Measurements from ENCODE around the gene UBB. TPM values are rescaled to one million over a fixed set of nuclear protein-coding genes. Genes with fewer than 3 reads are reported as not detected.
A peak's percentile ranks its signal among the peaks of the same experiment; 100 is the strongest.

The UBB gene
- total RNA-seq, 1 experiment from 2014 or later = 1,654 TPM

GRCh38 chr17:16406742-16407674 lies 26.1 kb downstream of the UBB start:
- intact Hi-C loops (cut with micrococcal nuclease; ENCODE audit: unreplicated experiment) (no loop called here), in situ Hi-C loops (cut with HindIII; ENCODE audit: low pct_unique_long_range_greater_than_20kb, low sequenced_read_pairs) (no loop called here)
- POLR2A ChIA-PET = interaction anchor here (0.6 kb wide), 1 partner anchor 33 kb away, joined by 3 read pairs; no protein-coding TSS in a partner anchor
- TF ChIP-seq POLR2AphosphoS5 (IDR thresholded peaks at IDR 0.05; ENCODE audit: low read depth, low read length) (no peak), TCF7L2 (IDR thresholded peaks at IDR 0.05; ENCODE audit: low read depth, low read length) (no peak), SIN3A (IDR thresholded peaks at IDR 0.05; ENCODE audit: borderline replicate concordance, insufficient read depth, low read depth, low read length) (no peak), REST (IDR thresholded peaks at IDR 0.05; ENCODE audit: insufficient read depth in 1 of 2, low read depth in 2 of 2, low read length in 1 of 2) (no peak), CTCF (IDR thresholded peaks at IDR 0.05) (no peak; the same call in 1 of the 2 replicates)
- no peaks in the 10 kb centered on the region for H3K36me3 ChIP-seq (ENCODE audit: control insufficient read depth, insufficient read depth, low read length)
- peak overlapping the region; percentile 68 for H3K27ac ChIP-seq (ENCODE audit: low read length)
- CTCF ChIA-PET = no interaction called here
- peak overlapping the region; percentile 63 to 73 for H3K4me3 ChIP-seq (ENCODE audit: low read depth in 2 of 2, low read length in 2 of 2)
- H3K4me1 ChIP-seq (ENCODE audit: control insufficient read depth, insufficient read depth, low read length) = peaks cover 4% of the 10 kb centered on the region; the same call in 1 of the 2 replicates
- ATAC-seq (peak; percentile 90), DNase-seq (ENCODE audit: low read depth, low spot score) (no peak)
- no TSS peak for BruUV-seq (replicated peaks)
- H3K9me3 ChIP-seq (ENCODE audit: control insufficient read depth, insufficient read depth, low read depth, low read length) = no peaks in the 10 kb centered on the region
- no peaks in the 10 kb centered on the region for H3K27me3 ChIP-seq (ENCODE audit: control insufficient read depth, insufficient read depth, low read length)

GRCh38 chr17:16407911-16408588 lies 27.2 kb downstream of the UBB start:
- H3K4me3 ChIP-seq (ENCODE audit: low read depth in 2 of 2, low read length in 2 of 2) = no peak overlapping the region
- POLR2A ChIA-PET = interaction anchor here (0.8 kb wide), 1 partner anchor 31 kb away, joined by 5 read pairs; no protein-coding TSS in a partner anchor
- H3K27ac ChIP-seq (ENCODE audit: low read length) = no peak overlapping the region
- no peaks in the 10 kb centered on the region for H3K36me3 ChIP-seq (ENCODE audit: control insufficient read depth, insufficient read depth, low read length)
- peaks cover 4% of the 10 kb centered on the region; the same call in 1 of the 2 replicates for H3K4me1 ChIP-seq (ENCODE audit: control insufficient read depth, insufficient read depth, low read length)
- H3K9me3 ChIP-seq (ENCODE audit: control insufficient read depth, insufficient read depth, low read depth, low read length) = no peaks in the 10 kb centered on the region
- ATAC-seq (peak; percentile 54), DNase-seq (ENCODE audit: low read depth, low spot score) (no peak)
- intact Hi-C loops (cut with micrococcal nuclease; ENCODE audit: unreplicated experiment) (no loop called here), in situ Hi-C loops (cut with HindIII; ENCODE audit: low pct_unique_long_range_greater_than_20kb, low sequenced_read_pairs) (no loop called here)
- TF ChIP-seq REST (IDR thresholded peaks at IDR 0.05; ENCODE audit: insufficient read depth in 1 of 2, low read depth in 2 of 2, low read length in 1 of 2) (no peak), POLR2AphosphoS5 (IDR thresholded peaks at IDR 0.05; ENCODE audit: low read depth, low read length) (no peak), SIN3A (IDR thresholded peaks at IDR 0.05; ENCODE audit: borderline replicate concordance, insufficient read depth, low read depth, low read length) (no peak), CTCF (IDR thresholded peaks at IDR 0.05) (no peak), TCF7L2 (IDR thresholded peaks at IDR 0.05; ENCODE audit: low read depth, low read length) (no peak)
- no peaks in the 10 kb centered on the region for H3K27me3 ChIP-seq (ENCODE audit: control insufficient read depth, insufficient read depth, low read length)
- CTCF ChIA-PET = no interaction called here
- no TSS peak for BruUV-seq (replicated peaks)

Measured in Panc1 (cell line).